ENCODE data around the gene PACRGL.
"Not testable (repeated sequence)": the region's sequence is repeated elsewhere in the genome, so short reads cannot be mapped to it uniquely, and the experiment has no call there.

Gene PACRGL

GRCh38 chr4:20723463-20723862, 23.2 kb downstream of the PACRGL start:
- no peak for DNase-seq (ENCODE audit: low spot score)

GRCh38 chr4:20724915-20725314, 24.7 kb downstream of the PACRGL start:
- no peak for DNase-seq (ENCODE audit: low spot score)

GRCh38 chr4:20735931-20736330, 35.7 kb downstream of the PACRGL start:
- DNase-seq (ENCODE audit: low spot score) = no peak

GRCh38 chr4:20746000-20746399, 45.7 kb downstream of the PACRGL start:
- not testable (repeated sequence) for DNase-seq (ENCODE audit: low spot score)

- DNase-seq (ENCODE audit: low spot score) = no peak
Measured at GRCh38 chr4:20752641-20753040, 52.4 kb downstream of the PACRGL start.

- no peak for DNase-seq (ENCODE audit: low spot score)
Measured at GRCh38 chr4:20754036-20754435, 53.8 kb downstream of the PACRGL start.

- no peak for DNase-seq (ENCODE audit: low spot score)
Measured at GRCh38 chr4:20760053-20760452, 59.8 kb downstream of the PACRGL start.

- DNase-seq (ENCODE audit: low spot score) = no peak
Measured at GRCh38 chr4:20761382-20761781, 61.1 kb downstream of the PACRGL start.

GRCh38 chr4:20761826-20762225, 61.6 kb downstream of the PACRGL start:
- DNase-seq (ENCODE audit: low spot score) = no peak

GRCh38 chr4:20764366-20764992, 64.2 kb downstream of the PACRGL start:
- no peak for DNase-seq (ENCODE audit: low spot score)

GRCh38 chr4:20773144-20773997, 73.1 kb downstream of the PACRGL start:
- DNase-seq (ENCODE audit: low spot score) = peak; percentile 15

GRCh38 chr4:20778896-20779295, 78.6 kb downstream of the PACRGL start:
- no peak for DNase-seq (ENCODE audit: low spot score)

- DNase-seq (ENCODE audit: low spot score) = not testable (repeated sequence)
Measured at GRCh38 chr4:20783134-20783533, 82.9 kb downstream of the PACRGL start.

GRCh38 chr4:20787940-20788665, 87.8 kb downstream of the PACRGL start:
- DNase-seq (ENCODE audit: low spot score) = no peak
